HepG2 (cell line): ENCODE data around the gene TPST2. TPM values are rescaled to one million over a fixed set of nuclear protein-coding genes. Genes with fewer than 3 reads are reported as not detected.

ENCODE experiments used
- ARNTL ChIP-seq: sonication (generic); formaldehyde crosslinking; IDR thresholded peaks from 2 replicates; pipeline ENCODE4 v1.4.0; 2020; ENCODE audit warnings: mild to moderate bottlenecking, missing genetic modification reagents
- CEBPZ ChIP-seq: IDR thresholded peaks from 2 replicates; pipeline ENCODE4 v1.6.1; 2012; ENCODE audit warnings: low read length, improper control_type of control experiment
- GLI4 ChIP-seq: sonication (generic); formaldehyde crosslinking; IDR thresholded peaks from 2 replicates; pipeline ENCODE4 v1.5.1; 2020; ENCODE audit warnings: missing genetic modification reagents, mild to moderate bottlenecking, moderate library complexity, borderline replicate concordance
- HMGXB4 ChIP-seq, 2 experiments: sonication (generic) in 1 of 2; formaldehyde crosslinking in 1 of 2; IDR thresholded peaks; 2 replicates each; pipeline versions ENCODE4 v1.4.0 to v1.6.1; 2018 to 2020; ENCODE audit warnings: missing genetic modification reagents in 2 of 2, borderline replicate concordance in 1 of 2, low read depth in 1 of 2, mild to moderate bottlenecking in 1 of 2, missing biosample characterization in 1 of 2
- HNF4G ChIP-seq, 2 experiments: sonication (generic) in 1 of 2; formaldehyde crosslinking in 1 of 2; IDR thresholded peaks; 2 replicates each; pipeline versions ENCODE4 v1.4.0 to v1.6.1; 2011 to 2020; ENCODE audit warnings: borderline replicate concordance in 2 of 2, low read depth in 2 of 2, mild to moderate bottlenecking in 2 of 2, low read length in 1 of 2, missing genetic modification reagents in 1 of 2, moderate library complexity in 1 of 2
- IRF9 ChIP-seq: sonication (generic); formaldehyde crosslinking; IDR thresholded peaks from 2 replicates; pipeline ENCODE4 v1.8.0; 2022; ENCODE audit warnings: missing genetic modification reagents, mild to moderate bottlenecking, borderline replicate concordance
- KLF11 ChIP-seq: IDR thresholded peaks from 2 replicates; pipeline ENCODE4 v1.6.1; 2016; ENCODE audit warnings: missing compliant biosample characterization
- MAFF ChIP-seq: IDR thresholded peaks from 2 replicates; pipeline ENCODE4 v1.6.1; 2011; ENCODE audit warnings: low read depth, low read length, improper control_type of control experiment
- NCOA5 ChIP-seq: sonication (generic); formaldehyde crosslinking; IDR thresholded peaks from 2 replicates; pipeline ENCODE4 v1.4.0; 2020; ENCODE audit warnings: missing genetic modification reagents
- ONECUT2 ChIP-seq: sonication (generic); formaldehyde crosslinking; IDR thresholded peaks from 2 replicates; pipeline ENCODE4 v1.4.0; 2020; ENCODE audit warnings: missing genetic modification reagents
- ZFY ChIP-seq: sonication (generic); formaldehyde crosslinking; IDR thresholded peaks from 2 replicates; pipeline ENCODE4 v1.4.0; 2020; ENCODE audit warnings: missing genetic modification reagents
- ZNF180 ChIP-seq: sonication (generic); formaldehyde crosslinking; IDR thresholded peaks from 2 replicates; pipeline ENCODE4 v1.4.0; 2020; ENCODE audit warnings: low read depth, missing genetic modification reagents, borderline replicate concordance
- ZNF264 ChIP-seq: sonication (generic); formaldehyde crosslinking; IDR thresholded peaks from 2 replicates; pipeline ENCODE4 v1.4.0; 2020; ENCODE audit warnings: missing genetic modification reagents
- ZNF326 ChIP-seq: sonication (generic); formaldehyde crosslinking; IDR thresholded peaks from 2 replicates; pipeline ENCODE4 v1.4.0; 2020; ENCODE audit warnings: missing genetic modification reagents, borderline replicate concordance
- ZNF34 ChIP-seq: sonication (generic); formaldehyde crosslinking; IDR thresholded peaks from 2 replicates; pipeline ENCODE4 v1.4.0; 2020; ENCODE audit warnings: mild to moderate bottlenecking, missing genetic modification reagents, borderline replicate concordance
- ZNF414 ChIP-seq: sonication (generic); formaldehyde crosslinking; IDR thresholded peaks from 2 replicates; pipeline ENCODE4 v1.5.0; 2020; ENCODE audit warnings: missing genetic modification reagents
- ZNF710 ChIP-seq: sonication (generic); formaldehyde crosslinking; IDR thresholded peaks from 2 replicates; pipeline ENCODE4 v1.5.0; 2020; ENCODE audit warnings: mild to moderate bottlenecking, missing genetic modification reagents, borderline replicate concordance
- ZNF878 ChIP-seq: sonication (generic); formaldehyde crosslinking; IDR thresholded peaks from 2 replicates; pipeline ENCODE4 v1.8.1; 2023; ENCODE audit warnings: mild to moderate bottlenecking, missing genetic modification reagents, moderate library complexity
- polyA plus RNA-seq, 8 experiments: library from polyadenylated mRNA; depleted of rRNA in 3 of 8; stranded (reverse) in 7 of 8; unstranded in 1 of 8; fragments of >200 nt; fragmentation: Illumina TruSeq in 4 of 8; extraction: Trizol in 4 of 8; gene quantifications; 2 replicates each; pipeline versions ENCODE4 v1.2.1 to v1.2.3, GENCODE V29; 2011 to 2016; ENCODE audit warnings: low read depth in 4 of 8, missing spikeins in 1 of 8, mixed read lengths in 1 of 8; ENCODE audit not compliant: insufficient read depth in 1 of 8
- total RNA-seq, 5 experiments: library from RNA; depleted of rRNA; stranded (reverse); fragments of >200 nt; fragmentation: Illumina TruSeq; extraction: Trizol; gene quantifications; 2 replicates each; pipeline ENCODE4 v1.2.3, GENCODE V29; 2016; ENCODE audit warnings: low read depth in 1 of 5

The TPST2 gene
- total and polyA plus RNA-seq, 2 of the 13 experiments (the other 11 are each of a cell fraction or from before 2014, with no cell fraction given) = 15.2 to 23.8 TPM

GRCh38 chr22:26483439-26484359 is 106.2 kb downstream of the TPST2 start, which contains the start of the genes HPS4 and SRRD (continued):
- TF ChIP-seq ZNF34 (CRISPR knock-in tag) = no peak
- no peak for TF ChIP-seq ZNF326 (CRISPR knock-in tag)
- TF ChIP-seq GLI4 (CRISPR knock-in tag) = 0 out of 2 replicates have a peak, but pooled peaks have one; percentile 68
- TF ChIP-seq ZNF878 (CRISPR knock-in tag) = no peak
- no peak for TF ChIP-seq CEBPZ
- TF ChIP-seq KLF11 (CRISPR knock-in tag) = no peak; the same call in 1 of the 2 replicates
- no peak for TF ChIP-seq NCOA5 (CRISPR knock-in tag)
- TF ChIP-seq ZNF264 (CRISPR knock-in tag) = no peak
- TF ChIP-seq ZNF710 (CRISPR knock-in tag) = no peak; the same call in 1 of the 2 replicates
- peak; percentile 89 for TF ChIP-seq ZNF414 (CRISPR knock-in tag)
- peak; percentile 92 for TF ChIP-seq ARNTL (CRISPR knock-in tag)
- no peak; the same call in 1 of the 2 replicates for TF ChIP-seq HNF4G (IDR thresholded peaks at IDR 0.05; ENCODE audit: borderline replicate concordance, low read depth, low read length)
- TF ChIP-seq HNF4G (CRISPR knock-in tag; IDR thresholded peaks at IDR 0.05; ENCODE audit: borderline replicate concordance, low read depth) = peak; percentile 42; the same call in 1 of the 2 replicates
- no peak for TF ChIP-seq MAFF
- TF ChIP-seq ONECUT2 (CRISPR knock-in tag) = no peak
- peak; percentile 92; the same call in 1 of the 2 replicates for TF ChIP-seq IRF9 (CRISPR knock-in tag)
- peak; percentile 63 to 88 for TF ChIP-seq HMGXB4 (CRISPR knock-in tag; IDR thresholded peaks at IDR 0.05; ENCODE audit: borderline replicate concordance in 1 of 2, low read depth in 1 of 2)
- no peak for TF ChIP-seq ZNF180 (CRISPR knock-in tag)
- TF ChIP-seq ZFY (CRISPR knock-in tag) = peak; percentile 92
